Measurements from ENCODE around the gene PITPNB.

The PITPNB gene

GRCh38 chr22:27825174-27825573 is 93.9 kb downstream of the PITPNB start:
- no peak for DNase-seq

GRCh38 chr22:27823221-27823620 is 95.8 kb downstream of the PITPNB start:
- DNase-seq, result no peak

- DNase-seq, result no peak
These were observed 97.9 kb downstream of the PITPNB start for GRCh38 chr22:27820896-27821866.

DNA sequence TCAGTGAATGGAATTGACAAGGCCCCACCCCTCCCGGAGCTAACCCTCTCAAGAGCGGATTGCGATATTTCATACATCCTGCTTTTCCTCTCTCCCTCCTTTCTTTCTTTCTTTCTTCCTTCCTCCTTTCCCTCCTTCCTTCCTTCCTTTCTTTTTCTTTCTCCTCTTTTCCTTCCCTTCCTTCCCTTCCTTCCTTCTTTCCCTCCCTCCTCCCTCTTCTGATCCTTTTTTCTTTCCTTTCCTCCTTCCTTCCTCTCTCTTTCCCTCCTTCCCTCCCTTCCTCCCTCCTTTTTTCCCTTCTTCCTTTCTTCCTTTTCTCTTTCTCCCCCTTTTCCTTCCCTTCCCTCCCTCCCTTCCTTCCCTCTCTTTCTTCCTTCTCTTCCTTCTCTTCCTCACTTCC is 102.5 kb downstream of the PITPNB start:
- no peak for DNase-seq

GRCh38 chr22:27815826-27816530 is 103.1 kb downstream of the PITPNB start:
- no peak for DNase-seq

GRCh38 chr22:27814993-27815392 is 104.1 kb downstream of the PITPNB start:
- DNase-seq, result no peak

DNA sequence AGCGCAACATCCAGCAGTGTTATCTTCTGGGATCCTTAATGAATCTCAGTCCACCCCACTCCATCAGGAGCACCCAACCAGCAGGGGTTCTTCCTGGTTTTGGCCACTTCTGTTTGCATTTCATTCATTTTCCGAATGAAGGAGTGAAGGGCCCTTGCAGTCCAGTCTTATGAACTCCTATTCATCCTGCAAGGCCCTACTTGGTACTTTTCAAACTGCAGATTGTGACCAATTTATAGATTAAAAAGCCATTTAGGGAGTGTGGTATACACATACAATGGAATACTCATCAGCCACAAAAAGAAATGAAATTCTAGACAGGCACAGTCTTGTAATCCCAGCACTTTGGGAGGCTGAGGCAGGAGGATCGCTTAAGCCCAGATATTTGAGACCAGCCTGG is 107.3 kb downstream of the PITPNB start:
- no peak for DNase-seq

DNA sequence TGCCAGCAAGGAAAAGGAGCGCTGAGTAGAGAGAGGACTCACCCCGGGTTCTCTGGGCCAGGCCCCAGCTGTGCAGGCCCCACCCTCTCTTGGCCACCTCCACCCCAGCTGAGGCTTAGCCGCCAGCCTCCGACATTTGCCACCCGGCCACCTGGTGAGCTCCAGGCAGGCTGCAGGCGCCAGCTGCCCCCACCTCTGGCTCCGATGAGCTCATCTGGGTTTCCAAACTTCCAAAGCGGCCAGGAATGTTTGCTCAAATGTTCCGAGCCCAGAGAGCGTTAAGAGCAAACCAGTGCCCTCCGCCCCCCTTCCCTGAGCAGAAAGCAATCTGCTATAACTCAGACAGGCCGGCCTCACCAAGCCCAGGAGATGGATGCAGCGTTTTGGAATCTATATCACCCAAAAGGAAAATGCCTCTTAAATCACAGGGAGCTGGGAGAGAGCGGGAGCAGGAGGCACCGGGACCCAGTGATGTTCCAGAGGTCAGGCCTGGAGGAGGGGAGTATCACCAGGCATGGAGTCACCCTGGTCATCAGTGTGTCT is 108.4 kb downstream of the PITPNB start:
- DNase-seq, result peak; percentile 36

DNA sequence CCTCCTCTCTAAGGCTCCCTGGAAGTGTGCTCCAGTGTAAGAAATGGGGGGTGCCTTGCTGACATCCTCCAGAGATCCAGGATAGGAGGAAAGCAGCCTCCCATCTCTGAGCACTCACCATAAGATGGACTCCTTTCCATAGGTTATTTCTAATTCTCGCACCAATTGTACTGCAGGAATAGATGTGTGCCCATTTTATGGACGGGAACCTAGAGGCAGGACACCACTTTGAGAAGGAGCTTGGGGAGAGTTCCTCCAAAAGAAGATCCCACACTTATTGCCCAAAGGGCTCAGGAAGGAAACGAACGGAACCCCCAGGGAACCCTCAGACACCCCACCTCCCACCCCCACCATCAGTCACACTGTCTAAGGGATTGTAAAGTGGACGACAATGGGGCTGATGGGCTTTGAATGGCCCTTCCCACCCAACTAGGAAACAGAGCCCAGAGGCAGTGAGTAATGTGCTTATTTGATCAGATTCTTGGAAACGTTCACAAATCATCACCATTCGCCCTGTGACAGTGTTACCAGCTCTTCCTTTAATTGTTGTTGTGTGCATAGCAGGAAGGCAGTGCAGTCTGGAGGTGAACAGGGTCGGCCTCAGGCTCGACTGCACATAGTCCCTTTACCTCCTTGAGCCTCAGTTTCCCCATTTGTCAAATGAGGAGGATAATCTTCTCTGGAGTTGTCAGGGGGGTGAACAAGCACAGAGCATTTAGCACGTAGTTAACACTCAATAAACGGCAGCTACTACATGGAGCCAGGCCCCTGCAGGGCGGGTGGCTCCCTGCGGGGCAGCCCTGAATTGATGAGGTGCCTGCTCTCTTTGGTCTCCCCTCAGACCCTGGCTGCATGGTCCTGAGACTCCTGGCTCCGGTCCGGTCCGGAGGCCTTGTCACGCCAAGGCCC is 109.1 kb downstream of the PITPNB start:
- DNase-seq, result no peak

GRCh38 chr22:27809226-27809603 is 109.8 kb downstream of the PITPNB start:
- DNase-seq, result no peak

DNA sequence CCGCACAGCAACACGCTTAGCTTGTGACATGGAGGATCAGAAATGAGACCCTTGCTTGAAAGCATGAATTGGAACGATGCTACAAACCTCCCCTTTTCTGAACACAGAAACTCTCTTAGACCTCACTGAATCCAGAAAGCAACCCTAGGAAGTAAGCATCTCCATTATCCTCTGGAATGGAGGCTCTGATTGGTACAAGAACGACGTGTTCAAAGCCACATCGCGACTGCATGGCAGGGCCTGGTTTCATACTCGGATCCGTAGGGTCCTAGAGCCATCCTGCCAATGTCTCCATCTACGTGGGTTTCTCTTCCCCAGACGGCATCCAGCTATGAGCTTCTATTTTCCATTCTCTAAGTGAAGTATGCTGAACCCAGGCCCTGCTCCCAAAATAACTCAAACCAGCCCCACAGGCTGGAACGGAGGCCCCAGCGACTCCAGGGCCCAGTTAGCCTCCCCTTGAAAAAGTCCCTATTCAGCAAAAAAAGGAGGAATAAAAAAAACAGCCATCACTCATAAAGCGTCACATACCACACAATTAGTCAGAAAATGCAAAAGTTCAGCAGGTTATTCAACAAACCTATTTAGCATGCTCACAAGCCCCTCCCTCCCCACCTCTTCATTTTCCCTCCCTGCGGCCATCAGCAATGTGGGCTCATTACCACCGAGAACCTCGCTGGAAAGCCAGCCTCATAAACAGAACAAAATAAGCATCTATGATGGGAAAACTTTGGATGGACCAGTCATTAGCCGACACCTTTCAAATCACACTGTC is 110.4 kb downstream of the PITPNB start:
- no peak for DNase-seq

- no peak for DNase-seq
These were observed 113.2 kb downstream of the PITPNB start for GRCh38 chr22:27805841-27806240.

- peak; percentile 78 for DNase-seq
These were observed 114.4 kb downstream of the PITPNB start for GRCh38 chr22:27804470-27805297.

GRCh38 chr22:27803841-27804415 is 115.1 kb downstream of the PITPNB start:
- no peak for DNase-seq

DNA sequence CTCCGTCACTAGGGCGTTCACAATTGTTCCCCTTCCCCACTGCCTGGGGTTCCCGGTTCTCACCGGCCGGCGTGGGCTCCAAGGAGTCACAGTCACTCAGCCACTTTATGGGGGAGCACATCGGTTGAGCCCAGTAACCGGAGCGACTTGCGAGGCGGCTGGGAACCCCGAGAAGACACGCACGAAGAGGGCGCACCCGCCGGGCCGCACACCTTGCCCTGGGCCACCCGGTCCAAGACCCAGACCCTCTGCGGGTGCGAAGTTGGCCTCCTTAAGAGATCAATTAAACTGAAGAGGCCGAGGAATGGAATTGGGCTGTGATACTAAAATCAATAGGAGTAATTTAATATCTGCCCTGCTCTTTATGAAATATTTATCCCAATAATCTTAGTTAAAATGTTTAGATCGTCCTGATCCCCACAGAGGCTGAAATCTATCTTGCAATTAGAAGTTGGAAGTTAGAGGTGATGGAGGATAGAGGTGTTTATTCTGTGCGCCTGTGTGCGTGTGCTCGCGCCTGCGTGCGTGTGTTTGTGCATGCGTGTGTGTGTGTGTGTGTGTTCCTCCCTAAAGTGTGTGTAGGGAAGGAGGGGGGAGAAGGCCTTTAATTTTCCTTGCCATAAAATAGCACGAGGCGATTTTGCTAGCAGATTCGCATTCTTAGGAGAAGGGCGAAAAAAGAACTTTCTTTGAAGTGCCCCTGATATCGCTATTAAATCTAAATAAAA is 116.5 kb downstream of the PITPNB start:
- no peak for DNase-seq
